Cardiac fibroblast (primary cell): ENCODE results near the gene UST.
"Not testable (repeated sequence)": the region's sequence is repeated elsewhere in the genome, so short reads cannot be mapped to it uniquely, and the experiment has no call there.

Experiments used
- DNase-seq, 2 donors: peaks; one replicate each; pipeline versions ENCODE4 v3.0.0 to v3.0.0-alpha.2; 2010; ENCODE audit warnings: low read depth in 2 of 2
- H3K4me3 ChIP-seq, 2 donors: replicated peaks in 1 of 2; 1 replicate in 1 of 2; 2 replicates in 1 of 2; pipeline ENCODE4 v1.5.1; 2011; ENCODE audit warnings: low read depth in 2 of 2, low read length in 2 of 2, mild to moderate bottlenecking in 2 of 2, moderate library complexity in 1 of 2
- TF ChIP-seq, protein P1 (sequence below): IDR thresholded peaks from one replicate; pipeline ENCODE4 v1.5.1; 2011; ENCODE audit warnings: low read depth, mild to moderate bottlenecking, low read length, inconsistent platforms

The UST gene

DNA sequence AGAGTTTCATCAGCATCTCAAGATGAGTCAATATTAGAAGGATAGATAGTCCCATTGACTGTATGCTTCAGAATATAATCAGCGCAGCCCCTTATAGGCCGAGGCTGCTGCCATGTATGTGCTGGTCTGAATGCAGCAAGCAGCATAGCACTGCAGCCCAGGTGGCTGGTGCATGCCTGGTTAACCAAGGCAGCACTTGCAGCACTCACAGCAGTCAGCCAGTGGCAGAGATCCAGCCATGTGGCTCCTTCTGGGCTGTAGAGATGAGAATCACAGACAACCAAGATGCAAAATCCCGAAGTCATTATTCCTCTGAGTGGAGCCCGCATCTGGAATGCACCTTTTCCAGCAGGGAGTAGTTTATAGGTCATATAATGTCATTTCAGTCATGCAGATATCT, 251.9 kb downstream of the UST start:
- no peak for DNase-seq
- TF ChIP-seq, protein P1, sequence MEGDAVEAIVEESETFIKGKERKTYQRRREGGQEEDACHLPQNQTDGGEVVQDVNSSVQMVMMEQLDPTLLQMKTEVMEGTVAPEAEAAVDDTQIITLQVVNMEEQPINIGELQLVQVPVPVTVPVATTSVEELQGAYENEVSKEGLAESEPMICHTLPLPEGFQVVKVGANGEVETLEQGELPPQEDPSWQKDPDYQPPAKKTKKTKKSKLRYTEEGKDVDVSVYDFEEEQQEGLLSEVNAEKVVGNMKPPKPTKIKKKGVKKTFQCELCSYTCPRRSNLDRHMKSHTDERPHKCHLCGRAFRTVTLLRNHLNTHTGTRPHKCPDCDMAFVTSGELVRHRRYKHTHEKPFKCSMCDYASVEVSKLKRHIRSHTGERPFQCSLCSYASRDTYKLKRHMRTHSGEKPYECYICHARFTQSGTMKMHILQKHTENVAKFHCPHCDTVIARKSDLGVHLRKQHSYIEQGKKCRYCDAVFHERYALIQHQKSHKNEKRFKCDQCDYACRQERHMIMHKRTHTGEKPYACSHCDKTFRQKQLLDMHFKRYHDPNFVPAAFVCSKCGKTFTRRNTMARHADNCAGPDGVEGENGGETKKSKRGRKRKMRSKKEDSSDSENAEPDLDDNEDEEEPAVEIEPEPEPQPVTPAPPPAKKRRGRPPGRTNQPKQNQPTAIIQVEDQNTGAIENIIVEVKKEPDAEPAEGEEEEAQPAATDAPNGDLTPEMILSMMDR = no peak
- H3K4me3 ChIP-seq = no peak overlapping the region

DNA sequence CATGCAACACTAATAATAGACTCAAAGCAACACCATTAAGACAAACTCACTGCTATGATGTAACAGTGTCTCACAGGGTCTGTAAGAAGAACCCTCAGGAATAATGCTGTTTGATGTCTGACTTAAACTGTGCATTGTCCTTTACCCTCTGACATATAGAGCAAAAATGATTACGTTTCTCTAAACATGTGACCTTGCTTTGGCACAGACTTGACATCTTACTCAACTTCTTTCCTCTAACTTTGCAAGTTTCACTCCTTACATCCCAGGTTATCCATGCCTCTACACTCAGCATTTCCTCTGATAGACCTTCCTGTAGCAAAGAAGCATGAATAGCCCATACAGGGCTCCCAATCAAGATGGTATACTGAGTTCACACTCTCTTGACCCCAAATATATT, 252.7 kb downstream of the UST start:
- TF ChIP-seq, protein P1 = no peak
- H3K4me3 ChIP-seq = no peak overlapping the region
- peak; percentile 70 to 81 for DNase-seq

DNA sequence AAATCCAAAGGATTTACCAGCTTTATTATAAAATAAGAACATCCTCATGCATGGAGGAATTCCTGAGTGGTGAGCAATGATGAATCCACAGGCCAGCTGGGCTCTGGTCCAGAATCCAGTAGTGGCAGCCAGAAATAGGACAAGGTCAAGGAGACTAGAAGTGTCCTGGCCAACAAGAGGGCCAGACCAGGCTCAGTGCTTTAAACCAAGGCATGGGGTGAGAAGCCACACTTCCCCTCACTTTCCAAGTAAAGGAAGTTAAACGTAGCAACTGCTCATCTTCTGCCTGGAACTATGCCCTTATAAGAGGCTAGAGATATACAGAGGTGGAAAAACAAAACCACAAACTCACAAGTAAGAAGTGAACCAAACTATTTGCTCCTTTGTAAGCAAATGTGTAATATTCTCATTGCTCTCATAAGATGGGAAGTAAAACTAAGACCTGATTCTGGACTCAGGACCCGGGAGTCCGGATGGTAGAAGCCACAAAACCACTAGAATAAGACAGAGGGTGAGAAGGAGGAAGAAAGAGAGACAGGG, 253.2 kb downstream of the UST start:
- peak; percentile 88 to 89 for DNase-seq
- TF ChIP-seq, protein P1 = no peak
- H3K4me3 ChIP-seq = no peak overlapping the region

DNA sequence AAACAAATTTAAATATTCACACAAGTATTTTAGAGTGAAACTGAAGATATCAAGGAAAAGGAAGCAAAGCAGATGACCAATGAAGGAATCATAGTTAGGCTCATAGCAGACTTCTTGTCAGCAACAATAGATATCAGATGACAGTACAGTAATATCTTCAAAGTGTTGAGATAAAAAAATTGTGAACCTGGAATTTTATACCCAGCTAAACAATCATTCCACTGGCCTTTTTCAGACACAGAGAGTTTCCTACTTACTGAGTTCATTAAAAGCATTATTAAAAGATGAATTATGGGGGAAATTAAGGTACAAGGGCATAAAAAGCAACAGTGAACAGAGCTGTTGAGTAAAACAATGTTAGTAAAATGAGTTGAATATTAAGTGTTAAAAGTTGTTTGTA, 254.6 kb downstream of the UST start:
- no peak for DNase-seq
- H3K4me3 ChIP-seq = no peak overlapping the region
- TF ChIP-seq, protein P1 = no peak

DNA sequence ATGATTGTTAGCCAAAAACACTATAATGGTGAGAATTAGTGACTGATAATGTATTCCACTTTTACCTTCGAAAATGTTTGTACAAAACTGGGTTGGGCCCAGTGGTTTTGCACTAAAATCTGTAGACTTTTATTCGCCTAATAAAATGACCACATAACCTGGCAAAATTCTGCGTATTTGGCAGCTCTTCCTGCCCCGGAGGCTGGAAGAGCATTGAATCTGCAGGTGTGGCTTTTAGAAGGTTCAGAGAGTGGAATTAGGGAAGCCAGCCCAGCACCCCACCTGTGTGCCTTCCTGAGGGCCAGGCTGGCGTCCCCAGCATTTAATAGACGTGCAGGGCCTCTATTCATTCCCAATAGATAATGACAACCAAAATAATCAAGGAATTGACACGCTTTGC, 256.7 kb downstream of the UST start:
- TF ChIP-seq, protein P1 = no peak
- DNase-seq = no peak
- no peak overlapping the region for H3K4me3 ChIP-seq

DNA sequence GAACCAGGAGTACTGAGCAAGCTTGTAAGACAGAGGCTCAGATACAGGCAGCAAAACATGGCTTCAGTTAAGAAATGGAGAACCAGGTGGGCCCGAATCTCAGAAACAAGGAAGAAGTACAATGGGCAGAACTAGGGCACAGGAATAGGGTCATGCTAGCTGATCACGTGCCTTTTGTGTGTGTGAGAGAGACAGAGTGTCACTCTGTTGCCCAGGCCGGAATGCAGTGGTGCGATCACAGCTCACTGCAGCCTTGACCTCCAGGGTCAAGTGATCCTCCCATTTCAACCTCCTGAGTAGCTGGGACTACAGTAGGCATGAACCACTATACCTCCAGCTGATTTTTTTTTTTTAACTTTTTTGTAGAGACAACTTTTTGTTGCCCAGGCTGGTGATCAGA, 257.8 kb downstream of the UST start:
- no peak for DNase-seq
- TF ChIP-seq, protein P1 = no peak
- no peak overlapping the region for H3K4me3 ChIP-seq

- not testable (repeated sequence) for DNase-seq, H3K4me3 ChIP-seq
These were observed 259.4 kb downstream of the UST start for GRCh38 chr6:149006236-149006635.
